Measurements from ENCODE around the gene CSF1R. TPM values are rescaled to one million over a fixed set of nuclear protein-coding genes. Genes with fewer than 3 reads are reported as not detected.
A peak's percentile ranks its signal among the peaks of the same experiment; 100 is the strongest.
"Not testable (repeated sequence)": the region's sequence is repeated elsewhere in the genome, so short reads cannot be mapped to it uniquely, and the experiment has no call there.

The CSF1R gene
- total RNA-seq, 1 donor from 2014 or later: not detected

DNA sequence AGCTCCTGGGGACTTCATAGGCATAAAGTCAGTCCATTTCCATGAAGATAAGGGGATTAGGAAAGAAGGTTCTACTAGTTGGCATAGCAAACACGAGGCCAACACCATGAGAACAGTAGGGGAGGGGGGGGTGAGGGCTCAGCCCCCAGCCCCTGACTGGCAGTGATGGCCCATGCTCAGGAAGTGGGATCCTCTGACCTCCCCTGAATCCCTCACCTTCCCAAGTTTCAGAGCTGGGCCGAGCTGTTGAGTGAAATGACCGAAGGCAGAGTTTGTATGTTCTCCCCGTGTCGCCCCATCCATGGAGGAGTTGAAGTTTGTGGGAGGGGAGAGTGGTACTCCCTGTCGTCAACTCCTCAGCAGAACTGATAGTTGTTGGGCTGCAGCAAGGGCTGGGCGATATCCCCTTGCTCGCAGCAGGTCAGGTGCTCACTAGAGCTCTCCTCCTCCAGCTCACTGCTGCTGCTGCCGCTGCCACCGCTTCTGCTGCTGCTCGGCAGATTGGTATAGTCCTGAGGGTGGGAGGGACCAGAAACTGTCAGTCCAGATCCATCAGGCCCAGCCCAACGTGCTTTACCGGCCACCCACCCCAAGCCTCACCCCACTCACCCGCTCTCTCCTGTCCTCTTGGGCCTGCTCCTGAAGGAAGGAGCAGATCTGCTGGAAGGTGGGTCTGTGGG, 32.5 kb downstream of the CSF1R start:
- Mint-ChIP-seq H3K36me3 (ENCODE audit: low read depth) (peaks cover 47% of the 10 kb centered on the region), H3K27me3 (no peaks in the 10 kb centered on the region), H3K27ac (peak overlapping the region; percentile 67), H3K4me1 (peaks cover 13% of the 10 kb centered on the region), H3K9me3 (no peaks in the 10 kb centered on the region), H3K4me3 (no peak overlapping the region)
- no peak for DNase-seq
- intact Hi-C loops (cut with micrococcal nuclease): no loop called here

DNA sequence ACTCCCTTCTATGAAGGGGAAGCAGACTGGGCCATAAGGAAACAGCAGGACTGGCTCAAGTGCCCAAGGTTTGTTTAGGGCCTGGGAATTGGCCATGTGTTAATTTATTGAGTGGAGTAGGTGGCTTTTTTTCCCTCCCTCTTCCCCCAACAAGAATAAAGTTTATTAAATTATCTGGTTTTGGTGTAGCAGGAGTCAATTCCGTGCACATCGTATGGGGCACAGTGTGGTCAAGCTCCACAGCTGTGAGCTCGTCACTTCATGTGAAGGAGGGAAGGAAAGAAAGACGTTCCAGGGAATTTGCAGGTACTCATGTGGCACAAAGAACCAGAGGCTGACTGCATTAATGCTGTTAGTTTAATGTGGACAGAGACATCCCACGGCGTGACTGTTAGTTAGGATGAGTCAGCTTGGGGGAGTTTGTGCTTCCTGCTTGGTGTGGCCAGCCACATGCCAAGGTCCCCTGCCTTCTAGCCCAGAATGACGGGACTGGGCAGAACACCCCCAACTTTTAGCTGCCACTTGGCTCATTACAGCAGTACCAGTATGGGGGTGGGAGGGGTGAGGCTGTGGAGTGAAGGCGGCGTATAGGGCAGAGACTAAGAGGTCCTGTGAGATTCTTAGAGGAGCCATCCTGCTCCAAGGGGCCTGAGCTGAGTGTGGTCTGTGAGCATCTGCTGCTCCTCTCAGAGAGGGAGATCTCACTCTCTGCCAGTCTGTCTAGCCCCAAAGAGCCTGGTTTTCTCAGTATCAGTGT, 33.2 kb downstream of the CSF1R start:
- no peak for DNase-seq
- peak overlapping the region; percentile 66 for H3K27ac Mint-ChIP-seq
- intact Hi-C loops (cut with micrococcal nuclease): no loop called here

DNA sequence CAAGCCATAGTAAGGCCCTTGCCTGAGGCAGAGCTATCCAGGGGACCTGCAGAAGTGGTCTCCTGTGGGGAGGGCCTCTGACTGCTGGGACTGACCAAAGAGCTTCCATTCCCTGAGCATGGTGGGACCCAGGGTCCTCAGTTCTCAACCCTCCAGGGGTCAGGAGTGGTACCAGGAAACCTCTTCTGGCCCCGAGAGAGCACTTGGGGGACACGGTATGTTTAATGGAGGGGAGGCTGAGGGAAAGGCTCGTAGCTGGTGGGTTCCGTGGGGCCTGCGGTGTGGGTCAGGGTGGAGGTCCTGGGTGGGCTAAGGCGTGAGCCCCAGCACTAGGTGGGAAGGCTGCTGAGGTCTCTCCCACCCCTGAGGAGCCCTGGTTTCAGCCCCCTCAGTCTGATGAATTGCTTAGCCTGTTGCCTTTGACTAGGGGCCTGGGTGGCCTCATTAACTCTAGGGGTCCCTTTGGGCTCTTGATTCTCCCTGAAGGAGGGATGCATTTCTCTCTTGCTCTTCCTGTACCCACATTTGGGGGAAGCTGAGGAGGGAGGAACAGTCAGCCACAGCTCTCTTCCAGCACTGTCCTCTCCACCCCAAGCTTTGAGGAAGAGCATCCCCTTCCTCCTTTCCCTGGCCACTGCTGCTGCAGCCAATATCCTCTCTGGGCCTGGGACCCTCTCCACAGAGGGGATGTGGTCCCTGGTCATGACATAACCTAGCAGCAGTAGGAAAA, 34.0 kb downstream of the CSF1R start:
- H3K36me3 Mint-ChIP-seq (ENCODE audit: low read depth): peaks cover 60% of the 10 kb centered on the region
- H3K4me1 Mint-ChIP-seq: peaks cover 6% of the 10 kb centered on the region
- no peak for DNase-seq
- H3K27ac Mint-ChIP-seq: peak overlapping the region; percentile 56
- intact Hi-C loops (cut with micrococcal nuclease): no loop called here
- H3K27me3 Mint-ChIP-seq: no peaks in the 10 kb centered on the region
- no peak overlapping the region for H3K4me3 Mint-ChIP-seq
- H3K9me3 Mint-ChIP-seq: no peaks in the 10 kb centered on the region

More for the DNA sequence above, 33.2 kb downstream of the CSF1R start:
- Mint-ChIP-seq H3K27me3 (no peaks in the 10 kb centered on the region), H3K9me3 (no peaks in the 10 kb centered on the region), H3K36me3 (ENCODE audit: low read depth) (peaks cover 54% of the 10 kb centered on the region), H3K4me1 (peaks cover 6% of the 10 kb centered on the region), H3K4me3 (no peak overlapping the region)

DNA sequence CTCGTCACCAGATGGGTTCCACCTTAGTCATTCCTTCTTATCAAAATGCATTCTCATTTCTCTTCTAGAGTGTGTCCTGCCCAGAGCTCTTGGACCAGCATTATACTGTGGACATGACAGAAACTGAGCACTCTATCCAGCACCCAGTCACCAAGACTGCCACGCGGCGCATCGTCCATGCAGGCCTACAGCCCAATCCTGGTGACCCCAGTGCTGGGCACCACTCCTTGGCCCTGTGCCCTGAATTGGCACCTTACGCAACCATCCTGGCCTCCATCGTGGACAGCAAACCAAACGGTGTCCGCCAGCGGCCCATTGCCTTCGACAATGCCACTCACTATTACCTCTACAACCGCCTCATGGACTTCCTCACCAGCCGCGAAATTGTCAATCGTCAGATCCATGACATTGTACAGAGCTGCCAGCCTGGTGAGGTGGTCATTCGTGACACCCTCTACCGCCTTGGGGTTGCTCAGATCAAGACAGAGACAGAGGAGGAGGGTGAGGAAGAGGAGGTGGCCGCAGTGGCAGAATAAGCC, 34.6 kb downstream of the CSF1R start:
- Mint-ChIP-seq H3K27me3 (no peaks in the 10 kb centered on the region), H3K9me3 (no peaks in the 10 kb centered on the region), H3K27ac (peak overlapping the region; percentile 29), H3K36me3 (ENCODE audit: low read depth) (peaks cover 64% of the 10 kb centered on the region), H3K4me3 (no peak overlapping the region), H3K4me1 (peaks cover 6% of the 10 kb centered on the region)
- intact Hi-C loops (cut with micrococcal nuclease): no loop called here
- no peak for DNase-seq

- H3K36me3 Mint-ChIP-seq (ENCODE audit: low read depth): peaks cover 70% of the 10 kb centered on the region
- H3K4me1 Mint-ChIP-seq; H3K27me3 Mint-ChIP-seq; H3K27ac Mint-ChIP-seq; H3K9me3 Mint-ChIP-seq; DNase-seq; H3K4me3 Mint-ChIP-seq; intact Hi-C loops (cut with micrococcal nuclease): not testable (repeated sequence)
Measured at GRCh38 chr5:150050172-150050811, 36.1 kb downstream of the CSF1R start.

DNA sequence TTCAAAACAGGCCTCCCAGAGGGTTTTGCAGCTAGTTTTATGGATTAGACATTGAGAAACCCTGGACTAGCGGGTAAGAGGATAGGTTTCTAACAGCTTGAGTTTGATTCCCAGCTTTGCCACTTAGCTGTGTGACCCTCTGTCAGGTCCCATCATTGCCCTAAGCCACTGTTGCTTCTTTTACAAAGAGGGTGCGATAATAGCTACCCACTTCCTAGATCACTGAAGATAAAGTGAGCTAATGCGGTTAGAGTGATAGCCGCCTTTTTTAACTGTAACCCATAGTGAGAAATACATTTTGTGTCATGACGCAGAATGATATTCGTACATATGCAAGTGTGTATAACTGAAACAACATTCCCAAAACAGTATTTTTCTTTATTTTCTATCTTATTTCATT, 40.3 kb downstream of the CSF1R start:
- H3K4me3 Mint-ChIP-seq: no peak overlapping the region
- H3K4me1 Mint-ChIP-seq: peaks cover 19% of the 10 kb centered on the region
- H3K27ac Mint-ChIP-seq: no peak overlapping the region
- no peaks in the 10 kb centered on the region for H3K9me3 Mint-ChIP-seq
- no peak for DNase-seq
- H3K36me3 Mint-ChIP-seq (ENCODE audit: low read depth): peaks cover 76% of the 10 kb centered on the region
- no peaks in the 10 kb centered on the region for H3K27me3 Mint-ChIP-seq
- intact Hi-C loops (cut with micrococcal nuclease): no loop called here

GRCh38 chr5:150045549-150045948, 40.8 kb downstream of the CSF1R start:
- peaks cover 19% of the 10 kb centered on the region for H3K4me1 Mint-ChIP-seq
- DNase-seq: no peak
- no peak overlapping the region for H3K4me3 Mint-ChIP-seq
- peaks cover 76% of the 10 kb centered on the region for H3K36me3 Mint-ChIP-seq (ENCODE audit: low read depth)
- no peaks in the 10 kb centered on the region for H3K9me3 Mint-ChIP-seq
- intact Hi-C loops (cut with micrococcal nuclease): no loop called here
- peak overlapping the region; percentile 8 for H3K27ac Mint-ChIP-seq
- H3K27me3 Mint-ChIP-seq: no peaks in the 10 kb centered on the region

DNA sequence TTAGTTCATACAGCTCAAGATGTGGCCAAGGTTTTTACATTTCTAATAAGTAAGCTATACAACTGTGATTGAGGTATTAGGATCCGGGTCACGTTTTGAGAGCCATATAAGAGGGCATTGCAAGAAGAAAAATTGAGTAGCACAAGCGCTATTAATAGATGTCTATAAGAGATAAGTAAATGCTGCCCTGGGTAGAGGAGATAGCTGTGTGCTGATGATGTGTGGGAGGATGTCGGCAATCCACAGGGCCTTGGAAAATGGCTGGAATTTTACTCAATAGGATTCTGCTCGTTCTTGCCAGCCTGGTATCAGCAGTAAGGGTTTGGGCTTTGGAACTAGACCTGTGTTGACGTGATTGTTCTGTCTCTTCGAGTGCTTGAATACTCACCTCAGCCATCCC, 41.6 kb downstream of the CSF1R start:
- no peaks in the 10 kb centered on the region for H3K27me3 Mint-ChIP-seq
- H3K27ac Mint-ChIP-seq: peak overlapping the region; percentile 4
- peaks cover 19% of the 10 kb centered on the region for H3K4me1 Mint-ChIP-seq
- no peaks in the 10 kb centered on the region for H3K9me3 Mint-ChIP-seq
- peaks cover 73% of the 10 kb centered on the region for H3K36me3 Mint-ChIP-seq (ENCODE audit: low read depth)
- intact Hi-C loops (cut with micrococcal nuclease): no loop called here
- DNase-seq: no peak
- H3K4me3 Mint-ChIP-seq: no peak overlapping the region

DNA sequence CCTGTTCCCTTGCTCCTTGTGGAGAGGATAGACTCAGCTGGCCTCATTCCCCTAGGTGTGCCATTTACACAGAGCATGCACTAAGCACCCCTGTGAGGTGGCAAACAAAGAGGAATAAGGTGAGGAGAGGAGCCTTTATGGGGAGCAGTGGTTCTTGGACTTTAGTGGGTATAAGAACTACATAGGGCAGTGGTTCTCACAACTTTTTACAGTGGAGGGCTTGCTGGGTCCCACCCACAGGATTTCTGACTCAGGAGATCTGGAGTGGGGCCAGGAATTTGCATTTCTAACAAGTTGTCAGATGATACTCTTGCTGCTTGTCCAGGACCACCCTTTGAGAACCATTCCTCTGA, 42.0 kb downstream of the CSF1R start:
- DNase-seq: no peak
- Mint-ChIP-seq H3K36me3 (ENCODE audit: low read depth) (peaks cover 72% of the 10 kb centered on the region), H3K27ac (no peak overlapping the region), H3K4me3 (no peak overlapping the region), H3K9me3 (no peaks in the 10 kb centered on the region), H3K27me3 (no peaks in the 10 kb centered on the region), H3K4me1 (peaks cover 16% of the 10 kb centered on the region)
- intact Hi-C loops (cut with micrococcal nuclease): no loop called here

DNA sequence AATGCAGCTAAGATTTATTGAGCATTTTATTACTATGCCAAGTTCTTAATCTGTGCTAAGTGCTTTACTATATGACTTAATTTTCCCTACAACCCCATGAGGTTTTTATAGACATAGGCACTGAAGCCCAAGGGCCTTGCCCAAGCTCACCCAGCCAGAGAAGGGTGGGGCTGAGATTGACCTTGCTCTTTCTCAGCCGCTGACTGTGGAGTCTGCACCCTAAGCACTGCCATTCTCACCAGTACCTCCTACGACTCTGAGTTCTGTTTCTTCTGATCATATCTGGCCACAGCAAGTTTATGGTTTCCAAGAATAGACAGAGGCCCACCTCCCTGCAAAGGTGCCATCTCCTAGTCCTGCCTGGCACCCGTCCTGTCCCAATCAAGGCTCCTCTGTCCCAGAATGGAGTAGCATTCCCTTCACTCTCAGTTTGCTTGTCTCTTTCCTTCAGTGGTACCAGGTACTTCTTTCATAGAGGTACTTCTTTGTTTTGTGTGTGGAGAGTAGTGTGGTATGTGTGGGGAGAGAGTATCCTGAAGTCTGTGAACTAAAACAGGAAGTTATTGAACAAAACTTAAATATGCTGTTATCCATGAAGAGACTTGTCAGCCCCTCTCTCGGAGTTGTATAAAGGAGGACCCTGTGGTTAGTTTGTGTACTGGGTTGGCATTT, 42.6 kb downstream of the CSF1R start:
- Mint-ChIP-seq H3K36me3 (ENCODE audit: low read depth) (peaks cover 70% of the 10 kb centered on the region), H3K4me3 (no peak overlapping the region), H3K27ac (peak overlapping the region; percentile 45), H3K9me3 (no peaks in the 10 kb centered on the region), H3K4me1 (peaks cover 16% of the 10 kb centered on the region), H3K27me3 (no peaks in the 10 kb centered on the region)
- no peak for DNase-seq
- intact Hi-C loops (cut with micrococcal nuclease): no loop called here

DNA sequence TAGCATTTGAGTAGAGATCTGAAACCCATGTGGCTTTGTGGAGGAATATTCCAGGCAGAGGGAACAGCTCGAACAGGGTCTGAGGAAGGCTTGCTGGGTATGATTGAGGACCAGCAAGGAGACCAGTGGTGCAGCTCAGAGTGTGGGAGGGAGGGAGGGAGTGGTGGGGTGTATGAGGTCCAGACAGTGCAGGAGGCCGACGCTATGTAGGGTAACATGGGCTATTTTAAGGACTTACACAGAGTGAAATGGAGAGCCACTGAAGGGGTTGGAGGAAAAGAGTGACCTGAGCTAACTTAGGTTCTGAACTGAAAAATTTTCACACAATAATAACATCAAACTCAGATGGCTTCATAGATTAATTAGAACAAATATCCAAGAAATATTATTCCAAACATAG, 43.9 kb downstream of the CSF1R start:
- peaks cover 16% of the 10 kb centered on the region for H3K4me1 Mint-ChIP-seq
- intact Hi-C loops (cut with micrococcal nuclease): no loop called here
- H3K27ac Mint-ChIP-seq: peak overlapping the region; percentile 5
- no peak overlapping the region for H3K4me3 Mint-ChIP-seq
- H3K9me3 Mint-ChIP-seq: no peaks in the 10 kb centered on the region
- peaks cover 69% of the 10 kb centered on the region for H3K36me3 Mint-ChIP-seq (ENCODE audit: low read depth)
- DNase-seq: no peak
- H3K27me3 Mint-ChIP-seq: no peaks in the 10 kb centered on the region

DNA sequence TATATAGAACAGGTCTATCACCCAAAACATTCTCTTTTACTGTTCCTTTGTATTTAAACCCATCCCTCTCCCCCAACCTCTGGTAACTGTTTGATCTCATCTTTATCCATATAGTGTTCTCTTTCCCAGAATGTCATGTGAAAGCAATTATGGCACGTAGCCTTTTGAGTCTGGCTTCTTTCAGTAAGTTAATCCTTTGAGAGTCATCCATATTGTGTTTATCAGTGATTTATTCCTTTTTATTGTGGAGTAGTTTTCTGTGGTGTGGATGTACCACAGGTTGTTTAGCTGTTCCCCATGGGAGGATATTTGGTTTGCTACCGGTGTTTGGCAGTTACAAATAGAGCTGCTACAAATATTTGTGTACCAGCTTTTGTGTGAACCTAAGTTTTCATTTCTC, 47.8 kb downstream of the CSF1R start:
- Mint-ChIP-seq H3K27ac (no peak overlapping the region), H3K36me3 (ENCODE audit: low read depth) (peaks cover 77% of the 10 kb centered on the region), H3K9me3 (no peaks in the 10 kb centered on the region), H3K4me3 (no peak overlapping the region), H3K27me3 (no peaks in the 10 kb centered on the region), H3K4me1 (peaks cover 11% of the 10 kb centered on the region)
- intact Hi-C loops (cut with micrococcal nuclease): no loop called here
- DNase-seq: no peak

GRCh38 chr5:150036513-150036912, 49.8 kb downstream of the CSF1R start:
- DNase-seq: no peak
- H3K27me3 Mint-ChIP-seq: no peaks in the 10 kb centered on the region
- peaks cover 76% of the 10 kb centered on the region for H3K36me3 Mint-ChIP-seq (ENCODE audit: low read depth)
- H3K9me3 Mint-ChIP-seq: no peaks in the 10 kb centered on the region
- H3K4me3 Mint-ChIP-seq: no peak overlapping the region
- no peaks in the 10 kb centered on the region for H3K4me1 Mint-ChIP-seq
- H3K27ac Mint-ChIP-seq: no peak overlapping the region
- intact Hi-C loops (cut with micrococcal nuclease): no loop called here

All from activated CD4-positive, alpha-beta T cell treated with anti-CD3 and anti-CD28 coated beads, Interleukin-2, amount 10 ng/mL, durations not matched to agents 24 days and 14 days (primary cell).